CD14-positive monocyte (primary cell): ENCODE results near the gene OR6Q1. TPM values are rescaled to one million over a fixed set of nuclear protein-coding genes. Genes with fewer than 3 reads are reported as not detected.

ENCODE experiments used
- DNase-seq, 3 donors: peaks; one replicate each; pipeline ENCODE4 v3.0.0-alpha.2; 2011 to 2022
- H2AFZ ChIP-seq: 2 replicates; pipeline ENCODE4 v1.6.0; 2012; ENCODE audit warnings: mild to moderate bottlenecking, low read depth, low read length, inconsistent platforms; ENCODE audit not compliant: insufficient read depth, poor library complexity, severe bottlenecking
- H3K27ac ChIP-seq, 2 donors: 1 replicate in 1 of 2; 2 replicates in 1 of 2; pipeline ENCODE4 v1.5.1; 2012 to 2013; ENCODE audit warnings: low read length in 2 of 2, control low read depth in 1 of 2, inconsistent platforms in 1 of 2, low read depth in 1 of 2, mild to moderate bottlenecking in 1 of 2
- H3K27me3 ChIP-seq, 2 donors: one replicate each; pipeline versions ENCODE4 v1.6.0 to v1.6.1; 2011 to 2013; ENCODE audit warnings: low read length in 2 of 2; ENCODE audit not compliant: control insufficient read depth in 2 of 2, insufficient read depth in 2 of 2
- H3K36me3 ChIP-seq, 2 donors: replicated peaks in 1 of 2; 1 replicate in 1 of 2; 2 replicates in 1 of 2; pipeline versions ENCODE4 v1.5.1 to v1.6.1; 2012 to 2013; ENCODE audit warnings: low read length in 2 of 2, control low read depth in 1 of 2, inconsistent platforms in 1 of 2, mild to moderate bottlenecking in 1 of 2; ENCODE audit not compliant: insufficient read depth in 2 of 2, control insufficient read depth in 1 of 2
- H3K4me1 ChIP-seq, 2 donors: 1 replicate in 1 of 2; 2 replicates in 1 of 2; pipeline versions ENCODE4 v1.5.1 to v1.6.1; 2012 to 2013; ENCODE audit warnings: low read length in 2 of 2, control low read depth in 1 of 2, inconsistent platforms in 1 of 2, mild to moderate bottlenecking in 1 of 2, moderate library complexity in 1 of 2; ENCODE audit not compliant: insufficient read depth in 2 of 2, control insufficient read depth in 1 of 2
- H3K4me2 ChIP-seq: replicated peaks from 2 replicates; pipeline ENCODE3; 2012; ENCODE audit warnings: low read length, moderate library complexity, mild to moderate bottlenecking; ENCODE audit not compliant: poor library complexity, severe bottlenecking; ENCODE audit errors: extremely low read depth
- H3K4me3 ChIP-seq, 3 experiments: fragments of 200-600 bp in 1 of 3; sonication (generic) in 1 of 3; replicated peaks in 1 of 3; 1 replicate in 2 of 3; 2 replicates in 1 of 3; pipeline ENCODE4 v1.5.1; 2011 to 2013; ENCODE audit warnings: low read length in 3 of 3, mild to moderate bottlenecking in 3 of 3, control low read depth in 2 of 3, low read depth in 2 of 3, inconsistent platforms in 1 of 3, moderate library complexity in 1 of 3
- H3K79me2 ChIP-seq: 2 replicates; pipeline ENCODE4 v1.6.0; 2012; ENCODE audit warnings: mild to moderate bottlenecking, control low read depth, inconsistent platforms, low read length, moderate library complexity; ENCODE audit not compliant: insufficient read depth
- H3K9ac ChIP-seq: 2 replicates; pipeline ENCODE4 v1.6.0; 2017; ENCODE audit warnings: low read length, mild to moderate bottlenecking; ENCODE audit not compliant: insufficient read depth, poor library complexity, severe bottlenecking
- H3K9me3 ChIP-seq, 2 donors: replicated peaks in 1 of 2; 1 replicate in 1 of 2; 2 replicates in 1 of 2; pipeline versions ENCODE4 v1.5.1 to v1.6.1; 2012 to 2013; ENCODE audit warnings: low read length in 2 of 2, control low read depth in 1 of 2; ENCODE audit not compliant: control insufficient read depth in 1 of 2, insufficient read depth in 1 of 2
- H4K20me1 ChIP-seq: 2 replicates; pipeline ENCODE4 v1.6.0; 2012; ENCODE audit warnings: mild to moderate bottlenecking, low read length, control low read depth, moderate library complexity; ENCODE audit not compliant: insufficient read depth
- H3K27ac Mint-ChIP-seq, 7 donors: one replicate each; pipeline ENCODE4 v1.8.0; 2020; ENCODE audit warnings: mild to moderate bottlenecking in 7 of 7, mixed read lengths in 7 of 7, moderate library complexity in 6 of 7, inconsistent platforms in 2 of 7
- H3K27me3 Mint-ChIP-seq, 3 donors: one replicate each; pipeline ENCODE4 v1.8.0; 2021 to 2022; ENCODE audit warnings: low read depth in 3 of 3, mild to moderate bottlenecking in 3 of 3, mixed read lengths in 3 of 3, moderate library complexity in 3 of 3, inconsistent platforms in 1 of 3
- H3K36me3 Mint-ChIP-seq, 2 donors: one replicate each; pipeline ENCODE4 v1.8.0; 2020; ENCODE audit warnings: mixed read lengths in 2 of 2, inconsistent platforms in 1 of 2, mild to moderate bottlenecking in 1 of 2
- H3K4me1 Mint-ChIP-seq: one replicate; pipeline ENCODE4 v1.8.0; 2020; ENCODE audit warnings: mild to moderate bottlenecking, mixed read lengths
- H3K4me3 Mint-ChIP-seq, 2 donors: one replicate each; pipeline ENCODE4 v1.8.0; 2020; ENCODE audit warnings: mild to moderate bottlenecking in 2 of 2, mixed read lengths in 2 of 2, moderate library complexity in 1 of 2
- H3K9me3 Mint-ChIP-seq, 7 donors: one replicate each; pipeline ENCODE4 v1.8.0; 2020 to 2022; ENCODE audit warnings: mixed read lengths in 7 of 7, mild to moderate bottlenecking in 6 of 7, moderate library complexity in 6 of 7, inconsistent platforms in 2 of 7
- WGBS: methylation state at CpG from one replicate; pipeline ENCODE4 v1.1.5; 2013; ENCODE audit warnings: missing lambda C conversion rate; ENCODE audit not compliant: insufficient coverage; 5-methylcytosine and 5-hydroxymethylcytosine counted together
- intact Hi-C, 2 donors: fragments of 100-400 bp; cut with micrococcal nuclease; formaldehyde crosslinking; loops; one replicate each; pipeline versions ENCODE4 v1.15.0 to v1.15.1; 2023
- polyA plus RNA-seq, 3 donors: library from polyadenylated mRNA; depleted of rRNA in 1 of 3; unstranded in 2 of 3; stranded (reverse) in 1 of 3; fragments of 300-500 nt in 2 of 3; fragments of >200 nt in 1 of 3; fragmentation: Illumina TruSeq in 2 of 3; gene quantifications; 1 replicate in 2 of 3; 2 replicates in 1 of 3; pipeline ENCODE4 v1.2.3, GENCODE V29; 2012 to 2021
- TF ChIP-seq, protein P1 (sequence below): fragments of 200-600 bp; IDR thresholded peaks from one replicate; pipeline ENCODE4 v1.8.0; 2022; ENCODE audit warnings: antibody characterized with exemption, mild to moderate bottlenecking

Gene OR6Q1
- polyA plus RNA-seq, 3 donors, result not detected

DNA sequence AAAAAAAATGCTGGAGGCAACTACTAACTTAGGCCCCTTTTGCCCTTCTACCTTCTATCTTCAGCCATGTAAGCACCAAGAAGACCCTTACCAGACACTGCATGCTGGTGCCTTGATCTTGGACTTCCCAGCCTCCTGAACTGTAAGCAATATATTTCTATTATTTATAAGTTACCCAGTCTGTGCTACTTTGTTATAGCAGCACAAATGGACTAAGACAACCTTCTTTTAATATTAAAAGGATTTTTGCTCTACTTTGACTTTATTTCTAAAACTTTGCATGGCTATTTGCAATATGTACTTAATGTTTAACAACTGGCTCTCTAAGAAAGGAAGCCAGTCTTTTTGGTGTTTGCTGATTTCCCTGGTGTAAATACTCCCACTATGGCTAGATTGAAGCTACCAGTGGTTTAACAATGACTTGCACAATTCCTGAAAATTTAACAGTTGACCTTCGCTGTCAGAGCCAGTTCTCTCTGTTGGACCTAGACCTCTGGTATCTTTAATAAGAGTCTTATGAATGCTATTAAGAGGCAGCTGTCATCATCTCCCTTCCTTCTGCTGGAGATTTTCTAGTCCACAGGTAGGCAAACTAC lies 25.2 kb downstream of the OR6Q1 start:
- Histone ChIP-seq H4K20me1 (no peaks in the 10 kb centered on the region), H3K4me3 (no peak overlapping the region), H3K4me1 (no peaks in the 10 kb centered on the region), H3K4me2 (no peak overlapping the region), H3K9ac (no peak overlapping the region), H3K27me3 (no peaks in the 10 kb centered on the region), H3K9me3 (no peaks in the 10 kb centered on the region), H3K79me2 (no peaks in the 10 kb centered on the region), H2AFZ (no peak overlapping the region), H3K36me3 (no peaks in the 10 kb centered on the region), H3K27ac (no peak overlapping the region)
- no peaks in the 10 kb centered on the region for H3K36me3 Mint-ChIP-seq
- DNase-seq, result no peak
- intact Hi-C loops, result no loop called here
- TF ChIP-seq, protein P1, sequence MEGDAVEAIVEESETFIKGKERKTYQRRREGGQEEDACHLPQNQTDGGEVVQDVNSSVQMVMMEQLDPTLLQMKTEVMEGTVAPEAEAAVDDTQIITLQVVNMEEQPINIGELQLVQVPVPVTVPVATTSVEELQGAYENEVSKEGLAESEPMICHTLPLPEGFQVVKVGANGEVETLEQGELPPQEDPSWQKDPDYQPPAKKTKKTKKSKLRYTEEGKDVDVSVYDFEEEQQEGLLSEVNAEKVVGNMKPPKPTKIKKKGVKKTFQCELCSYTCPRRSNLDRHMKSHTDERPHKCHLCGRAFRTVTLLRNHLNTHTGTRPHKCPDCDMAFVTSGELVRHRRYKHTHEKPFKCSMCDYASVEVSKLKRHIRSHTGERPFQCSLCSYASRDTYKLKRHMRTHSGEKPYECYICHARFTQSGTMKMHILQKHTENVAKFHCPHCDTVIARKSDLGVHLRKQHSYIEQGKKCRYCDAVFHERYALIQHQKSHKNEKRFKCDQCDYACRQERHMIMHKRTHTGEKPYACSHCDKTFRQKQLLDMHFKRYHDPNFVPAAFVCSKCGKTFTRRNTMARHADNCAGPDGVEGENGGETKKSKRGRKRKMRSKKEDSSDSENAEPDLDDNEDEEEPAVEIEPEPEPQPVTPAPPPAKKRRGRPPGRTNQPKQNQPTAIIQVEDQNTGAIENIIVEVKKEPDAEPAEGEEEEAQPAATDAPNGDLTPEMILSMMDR, result no peak
- H3K4me1 Mint-ChIP-seq, result no peaks in the 10 kb centered on the region
- no peak overlapping the region for H3K4me3 Mint-ChIP-seq
- WGBS, result no CpG with 5 or more reads among the region's 1 CpG
- peaks cover 0 to 4% (median 0%) of the 10 kb centered on the region in 7 donors for H3K9me3 Mint-ChIP-seq
- H3K27ac Mint-ChIP-seq, result no peak overlapping the region
- peaks cover 0 to 8% (median 2%) of the 10 kb centered on the region in 3 donors for H3K27me3 Mint-ChIP-seq

GRCh38 chr11:58057481-58057880 lies 26.7 kb downstream of the OR6Q1 start:
- TF ChIP-seq, protein P1, result no peak
- peaks cover 0 to 8% (median 2%) of the 10 kb centered on the region in 3 donors for H3K27me3 Mint-ChIP-seq
- no peaks in the 10 kb centered on the region for H4K20me1 ChIP-seq
- no peak overlapping the region for H3K4me3 Mint-ChIP-seq
- H3K4me1 ChIP-seq, result no peaks in the 10 kb centered on the region
- no peak for DNase-seq
- H3K79me2 ChIP-seq, result no peaks in the 10 kb centered on the region
- H3K4me3 ChIP-seq, result no peak overlapping the region
- H3K27ac ChIP-seq, result no peak overlapping the region
- H3K27ac Mint-ChIP-seq, result peak overlapping the region in 1 of 7 donors; percentile 51
- no peaks in the 10 kb centered on the region for H3K9me3 ChIP-seq
- H3K36me3 ChIP-seq, result no peaks in the 10 kb centered on the region
- H3K4me1 Mint-ChIP-seq, result no peaks in the 10 kb centered on the region
- H3K27me3 ChIP-seq, result no peaks in the 10 kb centered on the region
- 92% methylated on average over 2 of the region's 3 CpGs for WGBS
- H2AFZ ChIP-seq, result no peak overlapping the region
- no peak overlapping the region for H3K9ac ChIP-seq
- no peak overlapping the region for H3K4me2 ChIP-seq
- H3K36me3 Mint-ChIP-seq, result no peaks in the 10 kb centered on the region
- intact Hi-C loops, result no loop called here
- peaks cover 0 to 4% (median 0%) of the 10 kb centered on the region in 7 donors for H3K9me3 Mint-ChIP-seq
